OCI-LY3 (cell line): Measurements from ENCODE around the gene GZMM.

Experiments used
- EZH2phosphoT487 ChIP-seq: fragments of 200-600 bp; shearing (Covaris generic); IDR thresholded peaks from 2 replicates; pipeline ENCODE4 v1.6.1; 2018; ENCODE audit warnings: antibody characterized with exemption, mixed run types, low read depth
- TF ChIP-seq, protein P1 (sequence below): fragments of 200-600, 300-600 bp; sonication (generic); IDR thresholded peaks from 2 replicates; pipeline ENCODE4 v1.5.1; 2014; ENCODE audit warnings: antibody characterized with exemption, low read length, low read depth

- TF ChIP-seq, protein P1, sequence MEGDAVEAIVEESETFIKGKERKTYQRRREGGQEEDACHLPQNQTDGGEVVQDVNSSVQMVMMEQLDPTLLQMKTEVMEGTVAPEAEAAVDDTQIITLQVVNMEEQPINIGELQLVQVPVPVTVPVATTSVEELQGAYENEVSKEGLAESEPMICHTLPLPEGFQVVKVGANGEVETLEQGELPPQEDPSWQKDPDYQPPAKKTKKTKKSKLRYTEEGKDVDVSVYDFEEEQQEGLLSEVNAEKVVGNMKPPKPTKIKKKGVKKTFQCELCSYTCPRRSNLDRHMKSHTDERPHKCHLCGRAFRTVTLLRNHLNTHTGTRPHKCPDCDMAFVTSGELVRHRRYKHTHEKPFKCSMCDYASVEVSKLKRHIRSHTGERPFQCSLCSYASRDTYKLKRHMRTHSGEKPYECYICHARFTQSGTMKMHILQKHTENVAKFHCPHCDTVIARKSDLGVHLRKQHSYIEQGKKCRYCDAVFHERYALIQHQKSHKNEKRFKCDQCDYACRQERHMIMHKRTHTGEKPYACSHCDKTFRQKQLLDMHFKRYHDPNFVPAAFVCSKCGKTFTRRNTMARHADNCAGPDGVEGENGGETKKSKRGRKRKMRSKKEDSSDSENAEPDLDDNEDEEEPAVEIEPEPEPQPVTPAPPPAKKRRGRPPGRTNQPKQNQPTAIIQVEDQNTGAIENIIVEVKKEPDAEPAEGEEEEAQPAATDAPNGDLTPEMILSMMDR: no peak
- no peak for TF ChIP-seq EZH2phosphoT487
Observed at GRCh38 chr19:536881-537404, 6.9 kb upstream of the GZMM start.
